ENCODE measurements around the gene SAMD14. TPM values are rescaled to one million over a fixed set of nuclear protein-coding genes. Genes with fewer than 3 reads are reported as not detected.

Gene SAMD14
- total and polyA plus RNA-seq, 12 donors: 1.5 to 3.8 (median 2.0) TPM

- intact Hi-C loops (cut with DNase I): loop anchor here in 1 of 10 donors (5.0 kb wide), 1 partner anchor 44 kb away; no protein-coding TSS in a partner anchor
- peaks cover under 1 to 52% (median 34%) of the 10 kb centered on the region in 9 donors for H3K36me3 ChIP-seq
- H3K4me3 ChIP-seq: no peak overlapping the region
- no peak for TF ChIP-seq CTCF (IDR thresholded peaks at IDR 0.05)
- peaks cover 0 to 22% (median 0%) of the 10 kb centered on the region in 7 donors for H3K27me3 ChIP-seq
- H3K27ac ChIP-seq: peak overlapping the region; percentile 25 to 90 (median 76)
- peaks cover 14 to 60% (median 44%) of the 10 kb centered on the region in 9 donors for H3K4me1 ChIP-seq
- WGBS, 2 donors: 49 to 54% methylated on average over 7 of the region's 7 CpGs
- no peaks in the 10 kb centered on the region for H3K9me3 ChIP-seq
- DNase-seq: peak in 1 of 2 donors; percentile 66
- ATAC-seq: peak; percentile 60 to 86 (median 79)
Observed at GRCh38 chr17:50133028-50133768, 3.2 kb upstream of the SAMD14 start.

GRCh38 chr17:50132104-50132794, 2.3 kb upstream of the SAMD14 start:
- H3K27ac ChIP-seq: peak overlapping the region in 9 of 10 donors; percentile 25 to 90 (median 77)
- 84 to 88% methylated on average over 6 of the region's 6 CpGs for WGBS, 2 donors
- ATAC-seq (no peak), DNase-seq (no peak)
- no peaks in the 10 kb centered on the region for H3K9me3 ChIP-seq
- H3K36me3 ChIP-seq: peaks cover 0 to 42% (median 26%) of the 10 kb centered on the region in 9 donors
- TF ChIP-seq CTCF (IDR thresholded peaks at IDR 0.05): no peak
- H3K4me3 ChIP-seq: no peak overlapping the region
- H3K4me1 ChIP-seq: peaks cover 14 to 70% (median 46%) of the 10 kb centered on the region in 9 donors
- intact Hi-C loops (cut with DNase I): loop anchor here in 1 of 10 donors (5.0 kb wide), 1 partner anchor 45 kb away; no protein-coding TSS in a partner anchor
- peaks cover 0 to 29% (median 0%) of the 10 kb centered on the region in 7 donors for H3K27me3 ChIP-seq

- H3K4me3 ChIP-seq: peak overlapping the region in 9 of 10 donors; percentile 35 to 58 (median 56)
- no peak for TF ChIP-seq CTCF (IDR thresholded peaks at IDR 0.05)
- intact Hi-C loops (cut with DNase I): loop anchor here in 1 of 10 donors (5.0 kb wide), 1 partner anchor 47 kb away; no protein-coding TSS in a partner anchor
- H3K9me3 ChIP-seq: no peaks in the 10 kb centered on the region
- peaks cover 14 to 70% (median 46%) of the 10 kb centered on the region in 9 donors for H3K4me1 ChIP-seq
- peak overlapping the region in 1 of 10 donors; percentile 15 for H3K27ac ChIP-seq
- peaks cover 0 to 27% (median 12%) of the 10 kb centered on the region in 9 donors for H3K36me3 ChIP-seq
- WGBS, 2 donors: 53 to 57% methylated on average over 18 to 19 of the region's 19 CpGs
- ATAC-seq (peak in 4 of 8 donors; percentile 9 to 37 (median 30)), DNase-seq (no peak)
- H3K27me3 ChIP-seq: peaks cover 0 to 38% (median 0%) of the 10 kb centered on the region in 7 donors
Observed at GRCh38 chr17:50130559-50131305, 772 bp upstream of the SAMD14 start.
